Keratinocyte (primary cell): ENCODE results near the gene C4B.

ENCODE experiments used
- CTCF ChIP-seq, 3 experiments: IDR thresholded peaks in 1 of 3; conservative IDR thresholded peaks in 1 of 3; optimal IDR thresholded peaks in 1 of 3; 2 replicates in 2 of 3; 3 replicates in 1 of 3; pipeline versions ENCODE3 to v1.5.1; 2011; ENCODE audit warnings: low read length in 3 of 3, mild to moderate bottlenecking in 3 of 3, moderate library complexity in 2 of 3, control low read depth in 1 of 3, inconsistent platforms in 1 of 3; ENCODE audit not compliant: insufficient read depth in 2 of 3; ENCODE audit errors: extremely low read depth in 1 of 3
- EZH2 ChIP-seq: IDR thresholded peaks from one replicate; pipeline ENCODE4 v1.6.1; 2012; ENCODE audit warnings: inconsistent platforms, mild to moderate bottlenecking, low read length, moderate library complexity

GRCh38 chr6:32045811-32046449 lies 31.3 kb downstream of the C4B start:
- no peak for TF ChIP-seq CTCF (optimal IDR thresholded peaks at IDR 0.05 in 1 of 3, IDR thresholded peaks at IDR 0.05 in 1 of 3, conservative IDR thresholded peaks at IDR 0.05 in 1 of 3; ENCODE audit: extremely low read depth in 1 of 3, insufficient read depth in 2 of 3, low read length in 3 of 3)
- no peak for TF ChIP-seq EZH2
